ENCODE measurements around the gene BPIFB6.

Gene BPIFB6

DNA sequence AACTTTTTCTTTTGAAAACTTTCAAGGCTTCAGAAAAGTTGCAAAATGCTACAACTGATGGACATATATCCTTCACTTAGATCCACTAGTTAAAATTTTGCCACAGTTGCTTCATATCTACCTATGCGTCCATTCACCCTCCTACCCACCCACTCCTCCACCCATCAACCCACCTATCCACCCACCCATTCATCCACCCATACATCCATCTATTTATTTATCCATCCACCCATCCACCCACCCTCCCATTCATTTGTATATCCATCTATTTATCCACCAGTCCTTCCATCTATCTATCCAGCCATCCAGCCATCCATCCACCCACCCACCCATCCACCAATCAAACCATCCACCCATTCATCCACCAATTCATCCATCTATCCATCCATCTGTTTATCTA, 61.6 kb downstream of the BPIFB6 start:
- no peak for DNase-seq

DNA sequence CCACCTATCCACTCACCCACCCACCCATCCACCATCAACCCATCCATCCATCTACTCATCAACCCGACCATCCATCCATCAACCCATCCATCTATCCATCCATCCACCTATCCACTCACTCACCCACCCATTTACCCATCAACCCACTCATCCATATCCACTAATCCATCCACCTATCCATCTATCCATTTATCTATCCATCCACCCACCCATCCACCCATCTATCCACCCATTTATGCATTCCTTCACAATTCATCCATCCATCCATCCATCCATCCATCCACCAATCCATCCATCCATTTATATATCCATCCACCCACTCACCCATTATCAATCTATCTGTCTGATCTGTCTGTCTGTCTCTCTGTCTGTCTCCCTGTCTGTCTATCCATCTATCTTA, 62.1 kb downstream of the BPIFB6 start:
- no peak for DNase-seq

All from NCI-H2227 treated with DMSO at 0.1 percent for 48 hours (cell line).